Left colon (tissue), 2 donors: ENCODE measurements around the gene MSH2. TPM values are rescaled to one million over a fixed set of nuclear protein-coding genes. Genes with fewer than 3 reads are reported as not detected.
"Not testable (repeated sequence)": the region's sequence is repeated elsewhere in the genome, so short reads cannot be mapped to it uniquely, and the experiment has no call there.

Experiments used
- ATAC-seq: fragments of 200-7000 bp; cut with Tn5 transposase; one replicate; pipeline ENCODE4 v1.9.1; 2020; ENCODE audit warnings: mild to moderate bottlenecking, moderate library complexity
- DNase-seq, 2 donors: peaks; one replicate each; pipeline ENCODE4 v3.0.0-alpha.2; 2020
- intact Hi-C, 2 donors: fragments of 100-400 bp; cut with DNase I in 1 of 2; cut with micrococcal nuclease in 1 of 2; formaldehyde crosslinking; loops; one replicate each; pipeline versions ENCODE4 v1.11.2 to v1.14.0; 2022; cut with DNase I, micrococcal nuclease
- total RNA-seq, 2 donors: library from RNA; stranded (reverse); fragmentation: NEBNext Ultra II Directional; extraction: Animal tissue kit (Norgen Biotek cat#: 25700); gene quantifications; one replicate each; pipeline ENCODE4 v1.2.1, GENCODE V29; 2021
- donor health status: DM: no; HTN: no; CAD: no.
- donor health status: DM: yes; HTN: yes; CAD: no.

Gene MSH2
- total RNA-seq, 2 donors from 2014 or later: 10.9 to 12.2 TPM

DNA sequence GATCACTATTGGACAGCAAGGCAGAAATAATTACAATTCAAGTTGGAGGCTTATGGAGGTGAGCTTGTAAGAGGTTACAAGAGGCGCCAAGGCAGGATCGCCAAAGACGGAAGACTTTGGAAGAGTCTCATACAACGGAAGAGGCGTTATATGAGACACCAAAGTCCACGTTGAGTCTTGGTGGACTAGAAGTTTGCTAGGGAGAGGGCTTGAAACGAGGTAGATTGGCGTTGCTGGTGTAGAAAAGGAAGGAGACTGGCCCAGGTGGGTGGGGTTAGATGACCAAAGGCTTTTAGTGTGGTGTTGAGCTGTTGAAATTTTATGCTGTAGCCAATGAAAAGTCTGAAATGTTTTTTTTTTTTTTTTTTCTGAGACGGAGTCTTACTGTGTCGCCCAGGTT, 1.4 kb downstream of the MSH2 start:
- intact Hi-C loops: no loop called here
- ATAC-seq (peak; percentile 31), DNase-seq (no peak)

DNA sequence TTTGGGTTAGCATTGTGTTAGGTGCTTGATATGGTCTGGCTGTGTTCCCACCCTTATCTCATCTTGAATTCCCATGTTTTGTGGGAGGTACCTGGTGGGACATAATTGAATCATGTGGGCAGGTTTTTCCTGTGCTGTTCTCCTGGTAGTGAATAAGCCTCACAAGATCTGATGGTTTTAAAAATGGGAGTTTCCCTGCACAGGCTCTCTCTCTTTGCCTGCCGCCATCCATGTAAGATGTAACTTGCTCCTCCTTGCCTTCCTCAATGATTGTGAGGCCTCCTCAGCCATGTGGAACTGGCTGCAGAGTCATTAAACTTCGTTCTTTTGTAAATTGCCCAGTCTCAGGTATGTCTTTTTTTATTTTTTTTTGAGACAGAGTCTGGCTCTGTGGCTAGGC, 2.8 kb downstream of the MSH2 start:
- no peak for DNase-seq
- intact Hi-C loops: no loop called here
- ATAC-seq: no peak

DNA sequence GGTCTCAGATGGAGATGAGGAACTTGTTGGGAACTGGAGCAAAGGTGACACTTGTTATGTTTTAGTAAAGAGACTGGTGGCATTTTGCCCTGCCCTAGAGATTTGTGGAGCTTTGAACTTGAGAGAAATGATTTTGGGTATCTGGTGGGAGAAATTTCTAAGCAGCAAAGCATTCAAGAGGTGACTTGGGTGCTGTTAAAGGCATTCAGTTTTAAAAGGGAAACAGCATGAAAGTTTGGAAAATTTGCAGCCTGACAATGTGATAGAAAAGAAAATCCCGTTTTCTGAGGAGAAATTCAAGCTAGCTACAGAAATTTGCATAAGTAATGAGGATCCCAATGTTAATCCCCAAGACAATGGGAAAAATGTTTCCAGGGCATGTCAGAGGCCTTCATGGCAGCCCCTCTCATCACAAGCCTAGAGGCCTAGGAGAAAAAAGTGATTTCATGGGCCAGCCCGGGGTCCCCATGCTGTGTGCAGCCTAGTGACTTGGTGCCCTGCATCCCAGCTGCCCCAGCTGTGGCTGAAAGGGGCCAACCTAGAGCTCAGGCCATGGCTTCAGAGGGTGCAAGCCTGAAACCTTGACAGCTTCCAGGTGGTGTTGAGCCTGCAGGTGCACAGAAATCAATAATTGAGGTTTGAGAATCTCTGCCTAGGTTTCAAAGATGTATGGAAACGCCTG, 3.8 kb downstream of the MSH2 start:
- ATAC-seq, intact Hi-C loops, DNase-seq: not testable (repeated sequence)

DNA sequence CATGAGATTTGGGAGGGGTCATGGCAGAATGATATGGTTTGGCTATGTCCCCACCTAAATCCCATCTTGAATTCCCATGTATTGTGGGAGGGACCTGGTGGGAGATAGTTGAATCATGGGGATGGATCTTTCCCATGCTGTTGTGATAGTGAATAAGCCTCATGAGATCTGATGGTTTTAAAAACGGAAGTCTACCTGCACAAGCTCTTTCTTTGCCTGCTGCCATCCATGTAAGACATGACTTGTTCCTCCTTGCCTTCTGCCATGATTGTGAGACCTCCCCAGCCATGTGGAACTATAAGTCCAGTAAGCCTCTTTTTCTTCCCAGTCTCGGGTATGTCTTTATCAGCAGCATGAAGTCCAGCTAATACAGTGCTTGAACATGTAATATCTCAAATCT, 5.0 kb downstream of the MSH2 start:
- ATAC-seq, intact Hi-C loops, DNase-seq: not testable (repeated sequence)

DNA sequence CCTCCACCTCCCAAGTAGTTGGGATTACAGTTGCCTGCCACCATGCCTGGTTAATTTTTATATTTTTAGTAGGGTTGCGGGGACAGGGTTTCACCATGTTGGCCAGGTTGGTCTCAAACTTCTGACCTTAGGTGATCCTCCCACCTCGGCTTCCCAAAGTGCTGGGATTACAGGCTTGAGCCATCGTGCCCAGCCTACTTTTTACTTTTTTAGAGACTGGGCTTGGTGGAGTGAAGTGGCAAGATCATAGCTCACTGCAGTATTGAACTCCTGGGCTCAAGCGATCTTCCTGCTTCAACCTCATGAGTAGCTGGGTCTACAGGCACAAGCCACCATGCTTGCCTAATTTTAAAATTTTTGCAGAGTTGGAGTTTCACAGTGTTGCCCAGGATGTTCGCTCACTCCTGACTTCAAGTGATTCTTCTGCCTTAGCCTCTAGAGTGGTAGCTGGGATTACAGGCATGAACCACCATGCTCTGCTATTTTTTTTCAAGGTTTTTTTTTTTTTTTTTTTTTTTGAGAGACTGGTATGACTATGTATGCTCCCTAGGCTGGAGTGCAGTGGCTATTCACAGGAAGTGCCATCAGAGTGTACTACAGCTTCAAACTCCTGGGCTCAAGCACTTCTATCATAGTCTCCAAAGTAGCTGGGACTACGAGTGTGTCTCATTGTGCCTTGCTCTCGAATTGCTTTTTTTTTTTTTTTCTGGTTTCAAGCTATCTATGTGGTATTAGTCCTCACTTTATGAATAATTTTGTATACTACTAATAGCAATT, 11.9 kb downstream of the MSH2 start:
- DNase-seq (no peak), ATAC-seq (no peak)
- intact Hi-C loops: no loop called here

DNA sequence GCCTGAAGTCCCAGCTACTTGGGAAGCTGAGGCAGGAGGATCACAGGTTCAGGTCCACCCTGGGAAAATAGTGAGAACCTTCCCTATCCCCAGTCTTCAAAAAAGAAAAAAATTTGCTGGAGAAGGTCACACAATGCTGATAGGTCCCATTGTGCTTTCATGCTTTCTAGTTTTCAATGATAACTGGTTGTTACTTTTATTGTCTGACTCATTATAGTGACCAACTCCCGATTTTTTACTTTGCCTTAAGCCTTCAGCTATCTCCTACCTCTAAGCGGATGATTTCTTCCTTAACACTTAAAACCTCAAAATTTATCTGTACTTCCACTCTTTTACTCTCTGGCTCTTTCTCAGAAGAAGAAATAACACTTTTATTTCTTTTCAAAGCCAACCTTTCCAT, 17.3 kb downstream of the MSH2 start:
- DNase-seq: no peak
- ATAC-seq: no peak
- intact Hi-C loops: no loop called here

DNA sequence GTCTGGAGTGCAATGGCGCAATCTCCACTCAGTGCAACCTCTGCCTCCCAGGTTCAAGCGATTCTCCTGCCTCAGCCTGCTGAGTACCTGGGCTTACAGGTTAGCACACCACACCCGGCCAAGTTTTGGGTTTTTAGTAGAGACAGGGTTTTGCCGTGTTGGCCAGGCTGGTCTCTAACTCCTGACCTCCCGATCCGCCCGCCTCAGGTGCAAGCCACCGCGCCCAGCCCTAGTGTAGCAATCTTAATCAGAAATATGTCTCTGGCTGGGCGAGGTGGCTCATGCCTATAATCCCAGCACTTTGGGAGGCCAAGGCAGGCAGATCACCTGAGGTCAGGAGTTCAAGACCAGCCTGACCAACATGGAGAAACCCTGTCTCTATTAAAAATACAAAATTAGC, 17.7 kb downstream of the MSH2 start:
- DNase-seq, intact Hi-C loops, ATAC-seq: not testable (repeated sequence)

DNA sequence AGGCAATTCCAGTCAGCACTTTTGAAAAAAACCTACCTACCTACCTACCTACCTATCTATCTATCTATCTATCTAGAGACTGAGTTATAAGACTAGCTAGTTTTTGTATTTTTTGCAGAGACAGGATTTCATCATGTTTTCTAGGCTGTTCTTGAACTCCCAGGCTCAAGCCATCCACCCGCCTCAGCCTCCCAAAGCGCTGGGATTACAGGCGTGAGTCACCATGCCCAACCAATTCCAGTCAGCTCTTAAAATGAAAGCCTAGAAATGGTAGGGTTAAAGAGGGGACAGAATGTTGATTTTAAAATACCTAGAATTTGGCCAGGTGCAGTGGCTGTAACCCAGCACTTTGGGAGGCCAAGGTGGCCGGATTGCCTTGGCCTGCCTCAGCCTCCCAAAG, 19.1 kb downstream of the MSH2 start:
- ATAC-seq (no peak), DNase-seq (no peak)
- intact Hi-C loops: no loop called here

DNA sequence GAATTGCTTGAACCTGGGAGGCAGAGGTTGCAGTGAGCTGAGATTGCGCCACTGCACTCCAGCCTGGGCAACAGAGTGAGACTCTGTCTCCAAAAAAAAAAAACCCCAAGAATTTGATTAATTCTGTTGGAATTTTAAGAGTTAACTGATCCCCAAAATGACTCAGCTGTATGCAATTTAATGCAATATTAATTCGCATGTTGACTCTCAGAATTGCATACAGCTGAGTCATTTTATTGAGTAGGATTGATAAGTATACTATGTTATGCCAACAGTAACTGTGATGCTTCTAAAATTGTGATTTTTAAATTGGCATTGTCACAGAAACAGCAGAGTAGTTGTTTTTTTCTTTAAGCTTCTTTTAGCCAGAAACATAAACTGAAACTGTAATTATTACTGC, 19.6 kb downstream of the MSH2 start:
- DNase-seq (no peak), ATAC-seq (no peak)
- intact Hi-C loops: no loop called here

DNA sequence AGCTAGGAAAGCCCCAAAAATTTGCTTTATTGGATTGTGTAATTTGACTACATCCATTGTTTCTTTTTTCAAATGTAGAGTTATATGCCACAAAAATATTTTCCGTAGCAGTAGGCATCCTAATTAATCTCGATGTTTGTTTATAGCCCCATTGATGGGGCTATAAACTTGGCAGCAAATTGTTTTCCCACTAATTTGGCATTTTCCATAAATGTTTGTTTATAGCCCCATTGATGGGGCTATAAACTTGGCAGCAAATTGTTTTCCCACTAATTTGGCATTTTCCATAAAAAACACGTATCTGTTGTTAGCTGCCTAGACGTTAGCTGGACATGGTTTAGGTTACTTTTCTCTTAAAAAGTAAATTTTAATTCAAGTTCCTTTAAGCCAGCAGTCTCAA, 23.8 kb downstream of the MSH2 start:
- intact Hi-C loops: no loop called here
- ATAC-seq: no peak
- DNase-seq: no peak

DNA sequence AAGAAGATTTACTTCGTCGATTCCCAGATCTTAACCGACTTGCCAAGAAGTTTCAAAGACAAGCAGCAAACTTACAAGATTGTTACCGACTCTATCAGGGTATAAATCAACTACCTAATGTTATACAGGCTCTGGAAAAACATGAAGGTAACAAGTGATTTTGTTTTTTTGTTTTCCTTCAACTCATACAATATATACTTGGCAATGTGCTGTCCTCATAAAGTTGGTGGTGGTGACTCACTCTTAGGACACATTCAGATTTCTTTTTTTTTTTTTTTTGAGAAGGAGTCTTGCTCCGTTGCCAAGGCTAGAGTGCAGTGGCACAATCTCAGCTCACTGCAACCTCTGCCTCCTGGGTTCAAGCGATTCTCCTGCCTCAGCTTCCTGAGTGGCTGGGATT, 26.8 kb downstream of the MSH2 start:
- no peak for ATAC-seq
- no peak for DNase-seq
- intact Hi-C loops: loop anchor here in 1 of 2 donors (10.0 kb wide), 1 partner anchor 335 kb away; no protein-coding TSS in a partner anchor

DNA sequence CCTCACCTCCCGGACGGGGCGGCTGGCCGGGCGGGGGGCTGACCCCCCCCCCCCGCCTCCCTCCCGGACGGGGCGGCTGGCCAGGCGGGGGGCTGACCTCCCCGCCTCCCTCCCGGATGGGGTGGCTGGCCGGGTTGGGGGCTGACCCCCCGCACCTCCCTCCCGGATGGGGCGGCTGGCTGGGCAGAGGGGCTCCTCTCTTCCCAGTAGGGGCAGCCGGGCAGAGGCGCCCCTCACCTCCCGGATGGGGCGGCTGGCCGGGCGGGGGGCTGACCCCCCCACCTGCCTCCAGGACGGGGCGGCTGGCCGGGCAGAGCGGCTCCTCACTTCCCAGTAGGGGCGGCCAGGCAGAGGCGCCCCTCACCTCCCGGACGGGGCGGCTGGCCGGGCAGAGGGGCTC, 30.1 kb downstream of the MSH2 start:
- intact Hi-C loops: loop anchor here in 1 of 2 donors (10.0 kb wide), 1 partner anchor 332 kb away; no protein-coding TSS in a partner anchor
- DNase-seq, ATAC-seq: not testable (repeated sequence)

DNA sequence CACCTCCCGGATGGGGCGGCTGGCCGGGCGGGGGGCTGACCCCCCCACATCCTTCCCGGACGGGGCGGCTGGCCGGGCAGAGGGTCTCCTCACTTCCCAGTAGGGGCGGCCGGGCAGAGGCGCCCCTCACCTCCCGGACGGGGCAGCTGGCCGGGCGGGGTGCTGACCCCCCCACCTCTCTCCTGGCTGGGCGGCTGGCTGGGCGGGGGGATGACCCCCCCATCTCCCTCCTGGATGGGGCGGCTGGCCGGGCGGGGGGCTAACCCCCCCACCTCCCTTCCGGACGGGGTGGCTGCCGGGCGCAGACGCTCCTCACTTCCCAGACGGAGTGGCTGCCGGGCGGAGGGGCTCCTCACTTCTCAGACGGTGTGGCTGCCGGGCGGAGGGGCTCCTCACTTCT, 30.5 kb downstream of the MSH2 start:
- DNase-seq, ATAC-seq: not testable (repeated sequence)
- intact Hi-C loops: loop anchor here in 1 of 2 donors (10.0 kb wide), 1 partner anchor 331 kb away; no protein-coding TSS in a partner anchor

DNA sequence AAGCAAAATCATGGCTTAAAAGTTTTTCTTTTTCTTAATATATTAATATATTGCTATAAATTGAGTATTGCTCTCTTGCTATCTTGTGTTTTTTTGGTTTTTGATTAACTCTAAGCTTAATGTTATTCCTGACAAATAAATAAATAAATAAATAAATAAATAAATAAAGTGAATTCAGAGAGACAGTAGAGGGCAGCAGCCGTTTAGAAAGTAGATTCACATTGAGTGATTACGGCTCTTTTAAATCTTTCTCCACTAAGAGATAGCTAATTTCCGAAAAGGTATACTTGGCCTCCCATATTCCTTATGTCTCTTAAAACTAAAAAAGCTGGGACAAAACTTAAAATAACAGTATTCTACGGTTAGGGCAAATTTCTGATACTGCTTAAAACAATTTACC, 34.3 kb downstream of the MSH2 start:
- intact Hi-C loops: loop anchor here (5.0 to 10.0 kb wide), 2 partner anchors 328 to 330 kb away; no protein-coding TSS in a partner anchor

DNA sequence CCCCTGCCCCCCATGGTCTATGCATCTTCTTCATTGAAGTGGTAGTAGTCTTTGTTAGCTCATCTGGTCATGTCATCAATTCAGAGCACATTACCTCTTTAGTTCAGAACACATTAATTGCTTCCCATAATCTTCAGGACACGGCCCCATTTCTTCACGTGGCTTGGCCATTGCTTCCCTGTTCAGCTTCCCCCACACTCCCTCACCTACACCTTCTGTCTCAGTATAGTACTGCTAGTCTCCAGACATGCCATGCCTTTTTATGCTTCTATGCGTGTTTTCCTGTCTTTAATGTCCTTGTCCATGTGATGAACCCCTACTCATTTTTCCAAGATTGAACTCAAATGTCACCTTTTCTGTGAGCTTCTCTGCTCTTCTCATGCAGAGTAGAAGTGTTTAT, 35.1 kb downstream of the MSH2 start:
- DNase-seq: no peak
- intact Hi-C loops: loop anchor here (5.0 to 10.0 kb wide), 2 partner anchors 327 to 329 kb away; no protein-coding TSS in a partner anchor

More for the DNA sequence above, 34.3 kb downstream of the MSH2 start:
- DNase-seq (no peak), ATAC-seq (no peak)

DNA sequence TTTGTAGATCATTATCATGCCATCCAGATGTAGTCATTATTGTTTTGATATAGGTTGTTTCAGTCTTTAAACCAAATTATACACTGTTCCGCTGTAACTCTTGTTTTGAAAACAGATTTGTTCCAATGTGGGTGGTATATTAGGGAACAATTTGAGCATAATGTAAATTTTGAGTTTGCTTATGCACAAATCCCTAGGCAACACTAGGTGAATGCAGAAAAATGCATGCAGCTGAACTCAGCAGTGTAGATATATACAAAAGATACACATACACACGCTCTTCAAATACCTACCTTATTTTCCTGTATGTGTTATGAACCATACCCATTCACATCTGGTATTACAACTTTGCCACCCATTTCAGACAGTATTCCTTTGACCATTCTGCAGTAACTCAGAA, 35.8 kb downstream of the MSH2 start:
- intact Hi-C loops: loop anchor here (5.0 to 10.0 kb wide), 2 partner anchors 326 to 329 kb away; no protein-coding TSS in a partner anchor
- no peak for DNase-seq
- ATAC-seq: no peak

More for the DNA sequence above, 35.1 kb downstream of the MSH2 start:
- ATAC-seq: no peak

DNA sequence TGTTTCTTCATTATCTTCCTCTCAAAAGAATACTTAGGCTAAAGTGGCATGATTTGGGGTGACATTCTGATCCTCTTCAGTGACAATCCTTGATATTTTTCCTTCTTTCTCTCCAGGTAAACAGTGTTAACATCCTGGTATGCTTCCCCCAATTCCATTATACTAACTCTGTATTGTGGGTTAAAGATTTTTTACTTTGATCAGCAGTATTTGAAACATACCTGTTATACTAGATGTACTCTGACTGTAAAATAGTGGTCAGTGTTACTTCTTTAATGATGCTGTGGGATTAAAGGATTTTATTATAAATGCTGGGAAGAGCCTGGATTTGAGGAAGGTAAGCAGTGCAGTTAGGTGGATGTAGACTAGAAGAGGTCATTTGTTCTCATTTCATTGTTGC, 48.8 kb downstream of the MSH2 start:
- intact Hi-C loops: no loop called here
- DNase-seq: no peak
- no peak for ATAC-seq

DNA sequence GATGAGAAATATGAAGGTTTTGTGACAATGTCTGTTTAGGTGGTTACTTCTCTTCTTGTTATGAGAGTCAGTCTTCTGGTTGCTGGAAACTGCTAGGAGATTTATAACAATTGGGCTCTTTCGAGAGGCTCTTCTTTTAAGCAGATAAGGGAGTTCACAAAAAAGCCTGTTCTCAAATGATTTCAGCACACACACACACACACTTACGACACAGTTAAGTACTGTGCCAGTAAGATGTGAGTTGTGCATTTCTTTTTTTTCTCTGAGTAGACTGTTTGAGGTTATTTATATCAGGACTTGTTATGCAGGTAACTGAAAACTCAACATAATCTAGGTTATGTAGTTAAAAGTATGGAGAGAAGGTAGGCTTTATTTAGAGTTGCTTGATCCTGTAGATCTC, 49.8 kb downstream of the MSH2 start:
- DNase-seq (no peak), ATAC-seq (no peak)
- intact Hi-C loops: no loop called here

DNA sequence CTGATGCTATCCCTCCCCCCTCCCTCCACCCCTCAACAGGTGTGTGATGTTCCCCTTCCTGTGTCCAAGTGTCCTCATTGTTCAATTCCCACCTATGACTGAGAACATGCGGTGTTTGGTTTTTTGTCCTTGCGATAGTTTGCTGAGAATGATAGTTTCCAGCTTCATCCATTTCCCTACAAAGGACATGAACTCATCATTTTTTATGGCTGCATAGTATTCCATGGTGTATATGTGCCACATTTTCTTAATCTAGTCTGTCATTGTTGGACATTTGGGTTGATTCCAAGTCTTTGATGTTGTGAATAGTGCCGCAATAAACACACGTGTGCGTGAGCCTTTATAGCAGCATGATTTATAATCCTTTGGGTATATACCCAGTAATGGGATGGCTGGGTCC, 51.9 kb downstream of the MSH2 start:
- ATAC-seq, DNase-seq, intact Hi-C loops: not testable (repeated sequence)

DNA sequence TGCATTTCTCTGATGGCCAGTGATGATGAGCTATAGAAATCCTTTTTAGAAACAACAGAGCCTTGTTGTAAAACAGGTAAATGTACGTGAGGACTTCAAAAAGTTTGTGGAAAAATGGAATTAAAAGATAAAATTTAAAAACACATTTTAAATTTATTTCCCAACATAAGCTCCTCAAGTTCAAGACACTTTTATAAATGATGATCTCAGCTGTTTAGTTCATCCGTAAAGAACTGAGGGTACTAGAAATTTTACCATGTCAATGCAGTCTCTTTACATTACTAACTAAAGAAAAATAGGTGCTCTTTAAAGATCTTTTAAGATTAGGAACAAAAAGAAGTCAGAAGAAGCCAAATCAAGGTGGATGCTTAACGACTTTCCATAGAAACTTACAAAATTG, 52.5 kb downstream of the MSH2 start:
- ATAC-seq (no peak), DNase-seq (no peak)
- intact Hi-C loops: no loop called here
